Spinal cord (tissue), 10 donors: ENCODE results near the gene TRIM24. TPM values are rescaled to one million over a fixed set of nuclear protein-coding genes. Genes with fewer than 3 reads are reported as not detected.

Experiments
- DNase-seq, 6 donors: peaks; one replicate each; pipeline versions ENCODE4 v3.0.0 to v3.0.0-alpha.2; 2013 to 2015; ENCODE audit warnings: low spot score in 6 of 6, low read depth in 4 of 6
- H3K27ac ChIP-seq: one replicate; pipeline ENCODE4 v1.5.1; 2013; ENCODE audit warnings: low read depth, low read length, control low read depth
- H3K27me3 ChIP-seq: one replicate; pipeline ENCODE4 v1.6.1; 2013; ENCODE audit warnings: low read length; ENCODE audit not compliant: control insufficient read depth, insufficient read depth
- H3K36me3 ChIP-seq: one replicate; pipeline ENCODE4 v1.6.1; 2013; ENCODE audit warnings: low read length; ENCODE audit not compliant: control insufficient read depth, insufficient read depth
- H3K4me1 ChIP-seq: one replicate; pipeline ENCODE4 v1.6.1; 2013; ENCODE audit warnings: low read length; ENCODE audit not compliant: control insufficient read depth, insufficient read depth
- H3K4me3 ChIP-seq: one replicate; pipeline ENCODE4 v1.5.1; 2013; ENCODE audit warnings: low read depth, low read length, control low read depth
- H3K9me3 ChIP-seq: one replicate; pipeline ENCODE4 v1.6.1; 2013; ENCODE audit warnings: low read length; ENCODE audit not compliant: control insufficient read depth, insufficient read depth
- WGBS: methylation state at CpG from one replicate; pipeline ENCODE4 v1.1.5; 2013; ENCODE audit warnings: missing lambda C conversion rate; ENCODE audit not compliant: insufficient coverage; 5-methylcytosine and 5-hydroxymethylcytosine counted together
- polyA plus RNA-seq, 2 donors: library from polyadenylated mRNA; unstranded; fragments of 120-200 nt; gene quantifications; one replicate each; pipeline ENCODE4 v1.2.1, GENCODE V29; 2013; ENCODE audit not compliant: insufficient read length in 2 of 2
- total RNA-seq, 2 donors: library from RNA; depleted of rRNA in 1 of 2; stranded (reverse); fragments of 120-200 nt in 1 of 2; fragments of >200 nt in 1 of 2; gene quantifications; one replicate each; pipeline versions ENCODE4 v1.2.3 to v1.2.4, GENCODE V29; 2013 to 2014
- donor health status: healthy.

TRIM24 gene
- total and polyA plus RNA-seq, 4 donors, result 25.4 to 53.4 (median 32.8) TPM

DNA sequence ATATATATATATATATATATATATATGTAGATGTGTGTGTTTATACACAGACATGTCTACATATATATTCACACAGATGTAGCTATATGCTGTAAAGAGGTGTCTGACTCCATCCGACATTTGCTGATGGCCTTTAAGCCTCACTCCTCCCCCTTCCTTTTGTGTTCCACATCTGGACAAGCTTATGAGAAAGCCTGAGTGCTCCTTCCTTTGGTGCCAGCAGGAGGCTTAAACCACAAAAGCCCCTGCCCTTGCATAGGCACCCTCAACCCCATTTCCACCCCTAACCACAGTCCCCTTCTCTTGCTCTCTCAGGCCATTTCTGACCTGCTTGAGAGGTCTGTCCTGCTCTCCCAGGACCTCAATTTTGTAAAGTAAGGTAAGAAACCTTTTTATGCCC, 142.4 kb downstream of the TRIM24 start:
- Histone ChIP-seq H3K4me1 (peaks cover 3% of the 10 kb centered on the region), H3K36me3 (no peaks in the 10 kb centered on the region), H3K4me3 (no peak overlapping the region), H3K27me3 (no peaks in the 10 kb centered on the region), H3K9me3 (no peaks in the 10 kb centered on the region), H3K27ac (no peak overlapping the region)
- WGBS, result 80% methylated on average over 1 of the region's 1 CpG
- DNase-seq, result no peak

DNA sequence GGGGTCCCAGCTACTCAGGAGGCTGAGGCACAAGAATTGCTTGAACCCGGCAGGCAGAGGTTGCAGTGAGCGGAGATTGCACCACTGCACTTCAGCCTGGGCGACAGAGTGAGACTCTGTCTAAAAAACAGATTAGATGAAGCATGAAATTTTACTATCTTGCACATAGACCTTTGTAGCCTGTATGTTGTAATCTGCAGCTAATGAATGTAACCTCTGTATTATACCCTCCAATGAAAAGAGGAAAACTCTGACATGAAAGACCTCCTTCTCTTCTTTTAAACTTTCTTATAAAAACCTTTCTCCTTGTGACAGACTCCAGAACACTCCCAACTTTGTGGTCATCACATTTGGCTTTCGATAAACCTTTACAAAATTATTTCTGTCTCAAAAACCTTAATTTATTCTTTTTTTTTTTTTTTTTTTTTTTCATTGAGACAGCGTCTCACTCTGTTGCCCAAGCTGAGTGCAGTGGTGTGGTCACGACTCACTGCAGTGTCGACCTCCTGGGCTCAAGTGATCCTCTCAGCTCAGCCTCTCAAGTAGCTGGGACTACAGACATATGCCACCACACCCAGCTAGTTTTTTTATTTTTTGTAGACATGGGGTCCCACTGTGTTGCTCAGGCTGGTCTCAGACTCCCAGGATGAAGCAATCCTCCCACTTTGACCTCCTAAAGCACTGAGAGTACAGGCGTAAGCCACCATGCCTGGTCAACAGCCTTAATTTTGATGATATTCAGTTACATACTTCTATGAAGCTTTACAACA, 143.7 kb downstream of the TRIM24 start:
- Histone ChIP-seq H3K36me3 (no peaks in the 10 kb centered on the region), H3K27ac (no peak overlapping the region), H3K27me3 (no peaks in the 10 kb centered on the region), H3K4me3 (no peak overlapping the region), H3K4me1 (peaks cover 3% of the 10 kb centered on the region), H3K9me3 (no peaks in the 10 kb centered on the region)
- no peak for DNase-seq
- WGBS, result 100% methylated on average over 2 of the region's 8 CpGs

DNA sequence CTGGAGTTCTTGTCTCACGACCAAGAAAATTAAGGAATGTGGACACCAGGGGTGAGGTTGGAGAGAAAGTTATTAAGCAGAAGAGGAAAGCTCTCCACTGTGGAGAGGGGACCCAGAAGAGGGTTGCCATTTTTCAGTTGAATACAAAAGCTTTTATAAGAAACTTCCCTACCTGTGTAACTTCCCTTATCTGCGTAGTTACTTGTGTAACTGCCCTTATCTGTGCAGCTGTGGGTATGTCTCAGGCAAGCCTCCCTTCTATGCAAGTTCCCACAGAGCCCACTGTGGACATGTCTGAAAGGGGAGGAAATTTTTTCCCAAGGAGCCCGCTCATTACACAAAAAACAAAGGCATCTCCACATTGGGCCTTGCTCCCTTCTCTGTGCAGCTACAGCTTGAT, 146.2 kb downstream of the TRIM24 start:
- no peaks in the 10 kb centered on the region for H3K9me3 ChIP-seq
- 91% methylated on average over 1 of the region's 3 CpGs for WGBS

DNA sequence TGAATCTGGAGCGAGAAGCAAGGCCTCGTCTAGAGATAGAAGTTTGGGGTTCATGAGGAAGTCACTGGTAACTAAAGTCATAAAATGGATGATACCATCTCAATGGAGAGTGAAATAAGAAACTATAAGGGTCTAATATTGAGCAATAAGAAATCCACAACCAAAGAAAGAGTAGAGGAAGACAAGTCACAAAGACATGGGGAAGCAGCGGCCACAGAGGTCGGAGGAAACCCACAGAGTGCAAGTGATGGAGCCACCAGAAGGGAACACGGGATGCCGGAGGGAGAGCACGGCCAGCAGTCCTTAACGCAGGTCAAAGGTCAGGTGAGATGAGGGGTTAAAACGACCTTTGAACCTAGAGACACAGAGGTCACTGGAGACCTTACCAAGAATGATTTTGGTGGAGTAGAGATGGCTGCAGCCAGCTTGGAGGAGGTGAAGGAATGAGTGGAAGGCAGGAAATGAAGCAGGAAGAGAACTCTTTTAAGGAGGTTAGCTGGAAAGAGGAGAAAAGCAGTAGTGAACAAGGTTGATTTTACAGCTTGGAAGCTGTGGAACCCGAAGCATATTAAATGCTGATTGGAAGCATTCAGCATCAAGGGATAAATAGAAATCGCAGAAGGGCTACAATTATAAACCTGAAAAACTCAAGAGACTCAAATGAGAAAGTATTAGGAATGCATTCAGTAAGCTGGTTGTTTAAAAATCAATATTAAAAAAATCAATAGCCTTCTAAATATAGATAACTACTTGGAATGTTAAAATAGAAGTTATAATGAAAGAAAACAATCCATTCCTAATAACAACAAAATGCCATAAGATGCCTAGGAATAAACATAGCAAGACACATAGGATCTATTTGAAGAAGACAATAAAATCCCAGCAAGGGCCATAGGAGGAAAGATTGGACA, 147.4 kb downstream of the TRIM24 start:
- WGBS, result 79% methylated on average over 10 of the region's 11 CpGs
- DNase-seq, result peak in 1 of 6 donors; percentile 49

More for the DNA sequence above, 146.2 kb downstream of the TRIM24 start:
- Histone ChIP-seq H3K27me3 (no peaks in the 10 kb centered on the region), H3K36me3 (no peaks in the 10 kb centered on the region), H3K4me1 (peaks cover 3% of the 10 kb centered on the region), H3K4me3 (no peak overlapping the region), H3K27ac (no peak overlapping the region)
- no peak for DNase-seq

DNA sequence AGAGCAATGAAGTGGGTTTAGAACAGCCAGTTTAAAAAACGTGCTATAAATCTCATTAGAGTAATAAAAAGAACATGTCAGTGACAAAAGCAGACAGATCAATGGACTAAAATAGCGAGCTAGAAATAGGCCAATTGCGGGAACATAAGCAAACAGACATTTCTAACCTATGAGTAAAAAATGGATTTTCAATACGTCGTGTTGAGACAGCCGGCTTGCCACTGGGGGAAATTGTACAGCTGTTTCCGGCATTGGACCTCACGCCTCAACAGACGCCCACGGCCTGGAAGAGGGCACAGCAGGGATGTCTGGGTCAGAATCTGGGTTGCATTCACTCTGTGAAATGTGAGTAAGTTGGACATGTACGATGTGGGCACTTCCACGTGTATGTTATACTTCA, 148.2 kb downstream of the TRIM24 start:
- Histone ChIP-seq H3K27ac (no peak overlapping the region), H3K36me3 (no peaks in the 10 kb centered on the region), H3K4me3 (no peak overlapping the region), H3K27me3 (no peaks in the 10 kb centered on the region), H3K4me1 (peaks cover 3% of the 10 kb centered on the region), H3K9me3 (no peaks in the 10 kb centered on the region)
- WGBS, result 4% methylated on average over 5 of the region's 12 CpGs
- DNase-seq, result peak in 2 of 6 donors; percentile 17 to 53

More for the DNA sequence above, 147.4 kb downstream of the TRIM24 start:
- Histone ChIP-seq H3K4me3 (no peak overlapping the region), H3K27ac (no peak overlapping the region), H3K9me3 (no peaks in the 10 kb centered on the region), H3K36me3 (no peaks in the 10 kb centered on the region), H3K27me3 (no peaks in the 10 kb centered on the region), H3K4me1 (peaks cover 3% of the 10 kb centered on the region)

DNA sequence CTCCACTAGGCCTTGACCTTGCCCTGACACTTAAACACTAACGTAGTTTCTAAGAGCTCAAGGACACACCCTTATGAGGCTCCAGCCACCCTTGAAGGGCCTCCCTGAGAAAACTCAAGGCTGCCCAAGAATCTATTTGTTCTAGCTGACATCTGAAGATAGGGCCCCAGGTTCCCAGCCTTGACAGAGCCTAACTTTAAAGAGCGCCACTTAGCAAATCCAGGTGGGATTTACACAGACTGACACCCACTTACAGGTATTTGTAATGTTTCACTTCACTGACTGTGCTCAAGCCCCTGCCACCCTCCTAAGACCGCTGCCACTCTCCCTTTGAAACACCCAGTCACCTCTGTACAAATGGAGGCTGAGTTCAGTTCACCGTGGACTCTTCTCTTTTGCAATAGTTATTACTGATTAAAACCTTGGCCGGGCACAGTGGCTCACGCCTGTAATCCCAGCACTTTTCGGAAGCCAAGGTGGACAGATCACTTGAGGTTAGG, 150.7 kb downstream of the TRIM24 start:
- Histone ChIP-seq H3K9me3 (no peaks in the 10 kb centered on the region), H3K27ac (no peak overlapping the region), H3K4me1 (peaks cover 3% of the 10 kb centered on the region), H3K36me3 (no peaks in the 10 kb centered on the region), H3K27me3 (no peaks in the 10 kb centered on the region), H3K4me3 (no peak overlapping the region)
- no peak for DNase-seq
- WGBS, result 84% methylated on average over 5 of the region's 7 CpGs

DNA sequence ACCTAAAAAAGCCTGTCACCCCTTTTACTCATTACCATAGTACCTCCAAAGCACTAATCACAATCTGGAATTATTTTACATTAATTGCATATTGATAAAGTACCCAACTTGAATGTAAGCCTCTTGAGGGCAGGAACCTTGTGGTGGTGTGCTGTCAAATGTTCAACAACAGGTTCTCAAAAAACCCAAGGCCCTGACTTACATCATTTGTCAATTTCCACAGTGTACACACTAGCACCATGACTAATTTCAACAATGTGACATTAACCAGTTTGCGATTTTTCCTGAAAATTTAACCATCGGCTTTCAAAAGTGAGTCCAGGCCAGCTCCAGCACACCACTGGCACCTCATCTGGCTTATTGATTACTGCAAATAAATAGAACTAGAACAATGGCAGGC, 153.6 kb downstream of the TRIM24 start:
- H3K36me3 ChIP-seq, result no peaks in the 10 kb centered on the region
- H3K4me1 ChIP-seq, result no peaks in the 10 kb centered on the region
- H3K4me3 ChIP-seq, result no peak overlapping the region
- DNase-seq, result no peak
- H3K9me3 ChIP-seq, result no peaks in the 10 kb centered on the region
- no peak overlapping the region for H3K27ac ChIP-seq
- no peaks in the 10 kb centered on the region for H3K27me3 ChIP-seq
- 56% methylated on average over 2 of the region's 2 CpGs for WGBS

DNA sequence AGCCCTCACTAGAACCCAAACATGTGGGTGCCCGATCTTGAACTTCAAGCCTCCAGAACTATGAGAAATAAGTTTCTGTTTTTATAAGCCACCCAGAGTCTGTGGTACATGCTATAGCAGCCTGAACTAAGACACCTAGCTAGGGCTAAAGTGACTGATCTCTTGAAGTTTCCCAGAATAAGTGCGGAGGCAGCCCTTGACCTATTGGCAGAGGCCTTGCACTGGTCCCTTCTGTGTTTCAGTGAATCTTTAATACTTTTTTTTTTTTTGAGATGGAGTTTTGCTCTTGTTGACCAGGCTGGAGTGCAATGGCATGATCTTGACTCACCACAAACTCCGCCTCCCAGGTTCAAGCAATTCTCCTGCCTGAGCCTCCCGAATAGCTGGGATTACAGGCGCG, 156.0 kb downstream of the TRIM24 start:
- Histone ChIP-seq H3K27ac (no peak overlapping the region), H3K4me1 (no peaks in the 10 kb centered on the region), H3K27me3 (no peaks in the 10 kb centered on the region), H3K4me3 (no peak overlapping the region), H3K36me3 (no peaks in the 10 kb centered on the region), H3K9me3 (no peaks in the 10 kb centered on the region)
- DNase-seq, result no peak
- WGBS, result 100% methylated on average over 1 of the region's 6 CpGs

DNA sequence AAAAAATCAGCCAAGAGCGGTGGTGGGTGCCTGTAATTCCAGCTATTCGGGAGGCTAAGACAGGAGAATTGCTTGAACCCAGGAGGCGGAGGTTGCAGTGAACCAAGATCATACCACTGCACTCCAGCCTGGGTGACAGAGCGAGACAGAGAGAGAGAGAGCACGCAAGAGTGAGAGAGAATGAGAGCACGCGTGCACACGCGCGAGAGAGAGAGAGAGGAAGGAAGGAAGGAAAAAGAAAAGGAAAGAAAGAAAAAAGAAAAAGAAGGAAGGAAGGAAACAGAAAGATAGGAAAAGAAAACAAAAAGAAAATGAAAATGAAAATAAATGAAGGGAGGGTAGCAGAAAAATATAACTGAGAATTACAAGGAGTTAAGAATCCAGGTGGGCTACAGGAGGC, 158.4 kb downstream of the TRIM24 start:
- H3K36me3 ChIP-seq, result no peaks in the 10 kb centered on the region
- DNase-seq, result no peak
- no peaks in the 10 kb centered on the region for H3K9me3 ChIP-seq
- no peaks in the 10 kb centered on the region for H3K27me3 ChIP-seq
- WGBS, result 97% methylated on average over 8 of the region's 10 CpGs
- H3K27ac ChIP-seq, result no peak overlapping the region
- H3K4me3 ChIP-seq, result no peak overlapping the region
- H3K4me1 ChIP-seq, result no peaks in the 10 kb centered on the region
